Suprapubic skin (tissue), 4 donors: ENCODE results near the gene RAP1GDS1. TPM values are rescaled to one million over a fixed set of nuclear protein-coding genes. Genes with fewer than 3 reads are reported as not detected.

Source experiments
- DNase-seq, 2 donors: peaks; one replicate each; pipeline ENCODE4 v3.0.0-alpha.2; 2019; ENCODE audit warnings: low spot score in 2 of 2
- H3K27ac ChIP-seq: fragments of 200-600 bp; sonication (generic); one replicate; pipeline ENCODE4 v1.5.1; 2019
- H3K27me3 ChIP-seq: fragments of 200-600 bp; sonication (generic); one replicate; pipeline ENCODE4 v1.5.1; 2019
- H3K36me3 ChIP-seq: fragments of 200-600 bp; sonication (generic); one replicate; pipeline ENCODE4 v1.5.1; 2019
- H3K4me1 ChIP-seq: fragments of 200-600 bp; sonication (generic); one replicate; pipeline ENCODE4 v1.5.1; 2019
- H3K4me3 ChIP-seq: fragments of 200-600 bp; sonication (generic); one replicate; pipeline ENCODE4 v1.5.1; 2019; ENCODE audit warnings: mild to moderate bottlenecking
- H3K9me3 ChIP-seq: fragments of 200-600 bp; sonication (generic); one replicate; pipeline ENCODE4 v1.5.1; 2019
- CTCF ChIP-seq, 2 donors: fragments of 200-600 bp in 1 of 2; fragments of 450-650 bp in 1 of 2; sonication (generic) in 1 of 2; IDR thresholded peaks; one replicate each; pipeline ENCODE4 v1.5.1; 2016 to 2019; ENCODE audit warnings: antibody characterized with exemption in 2 of 2, mild to moderate bottlenecking in 1 of 2, moderate library complexity in 1 of 2
- EP300 ChIP-seq: sonication (generic); formaldehyde crosslinking; IDR thresholded peaks from one replicate; pipeline ENCODE4 v1.6.1; 2017; ENCODE audit warnings: antibody characterized with exemption
- POLR2A ChIP-seq, 2 donors: fragments of 450-650 bp; IDR thresholded peaks; one replicate each; pipeline ENCODE4 v1.6.1; 2017; ENCODE audit warnings: antibody characterized with exemption in 2 of 2, mild to moderate bottlenecking in 2 of 2, moderate library complexity in 2 of 2
- POLR2AphosphoS5 ChIP-seq, 3 donors: sonication (generic); formaldehyde crosslinking; IDR thresholded peaks; one replicate each; pipeline ENCODE4 v1.6.1; 2017; ENCODE audit warnings: antibody characterized with exemption in 3 of 3
- WGBS: methylation state at CpG from one replicate; pipeline ENCODE4 v1.1.5; 2018; 5-methylcytosine and 5-hydroxymethylcytosine counted together
- total RNA-seq, 4 donors: library from RNA; depleted of rRNA; stranded (reverse); fragments of >200 nt; gene quantifications; one replicate each; pipeline ENCODE4 v1.1.0, GENCODE V29; 2016

Gene RAP1GDS1
- total RNA-seq, 4 donors from 2014 or later: 17.8 to 28.6 (median 27.1) TPM

DNA sequence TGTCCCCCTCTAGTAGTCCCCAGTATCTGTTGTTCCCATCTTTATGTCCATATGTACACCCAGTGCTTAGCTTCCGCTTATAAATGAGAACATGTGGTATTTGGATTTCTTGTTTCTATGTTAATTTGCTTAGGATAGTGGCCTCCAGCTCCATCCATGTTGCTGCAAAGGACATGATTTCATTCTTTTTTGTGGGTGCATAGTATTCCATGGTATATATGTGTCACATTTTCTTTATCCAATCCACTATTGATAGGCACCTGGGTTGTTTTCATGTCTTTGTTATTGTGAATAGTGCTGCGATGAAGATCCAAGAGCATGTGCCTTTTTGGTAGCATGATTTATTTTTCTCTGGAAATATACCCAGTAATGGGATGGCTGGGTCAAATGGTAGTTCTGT lies 6.3 kb downstream of the RAP1GDS1 start:
- no peak for DNase-seq

GRCh38 chr4:98275145-98275544 lies 14.0 kb downstream of the RAP1GDS1 start:
- WGBS: 92% methylated on average over 2 of the region's 2 CpGs
- TF ChIP-seq EP300: no peak
- no peak for TF ChIP-seq CTCF (IDR thresholded peaks at IDR 0.05)
- TF ChIP-seq POLR2A (IDR thresholded peaks at IDR 0.05): no peak
- no peak for TF ChIP-seq POLR2AphosphoS5 (IDR thresholded peaks at IDR 0.05)
- H3K27me3 ChIP-seq: no peaks in the 10 kb centered on the region
- no peak overlapping the region for H3K4me3 ChIP-seq
- H3K9me3 ChIP-seq: peaks cover 4% of the 10 kb centered on the region
- H3K27ac ChIP-seq: no peak overlapping the region
- H3K36me3 ChIP-seq: no peaks in the 10 kb centered on the region
- H3K4me1 ChIP-seq: no peaks in the 10 kb centered on the region
- DNase-seq: no peak

More for the DNA sequence above, 6.3 kb downstream of the RAP1GDS1 start:
- no peak overlapping the region for H3K4me3 ChIP-seq
- H3K27ac ChIP-seq: no peak overlapping the region
- WGBS: 97% methylated on average over 2 of the region's 2 CpGs
- TF ChIP-seq CTCF (IDR thresholded peaks at IDR 0.05) (no peak), POLR2A (IDR thresholded peaks at IDR 0.05) (no peak), POLR2AphosphoS5 (IDR thresholded peaks at IDR 0.05) (no peak), EP300 (no peak)
- peaks cover under 1% of the 10 kb centered on the region for H3K9me3 ChIP-seq
- H3K4me1 ChIP-seq: peaks cover 4% of the 10 kb centered on the region
- H3K27me3 ChIP-seq: no peaks in the 10 kb centered on the region
- H3K36me3 ChIP-seq: no peaks in the 10 kb centered on the region

DNA sequence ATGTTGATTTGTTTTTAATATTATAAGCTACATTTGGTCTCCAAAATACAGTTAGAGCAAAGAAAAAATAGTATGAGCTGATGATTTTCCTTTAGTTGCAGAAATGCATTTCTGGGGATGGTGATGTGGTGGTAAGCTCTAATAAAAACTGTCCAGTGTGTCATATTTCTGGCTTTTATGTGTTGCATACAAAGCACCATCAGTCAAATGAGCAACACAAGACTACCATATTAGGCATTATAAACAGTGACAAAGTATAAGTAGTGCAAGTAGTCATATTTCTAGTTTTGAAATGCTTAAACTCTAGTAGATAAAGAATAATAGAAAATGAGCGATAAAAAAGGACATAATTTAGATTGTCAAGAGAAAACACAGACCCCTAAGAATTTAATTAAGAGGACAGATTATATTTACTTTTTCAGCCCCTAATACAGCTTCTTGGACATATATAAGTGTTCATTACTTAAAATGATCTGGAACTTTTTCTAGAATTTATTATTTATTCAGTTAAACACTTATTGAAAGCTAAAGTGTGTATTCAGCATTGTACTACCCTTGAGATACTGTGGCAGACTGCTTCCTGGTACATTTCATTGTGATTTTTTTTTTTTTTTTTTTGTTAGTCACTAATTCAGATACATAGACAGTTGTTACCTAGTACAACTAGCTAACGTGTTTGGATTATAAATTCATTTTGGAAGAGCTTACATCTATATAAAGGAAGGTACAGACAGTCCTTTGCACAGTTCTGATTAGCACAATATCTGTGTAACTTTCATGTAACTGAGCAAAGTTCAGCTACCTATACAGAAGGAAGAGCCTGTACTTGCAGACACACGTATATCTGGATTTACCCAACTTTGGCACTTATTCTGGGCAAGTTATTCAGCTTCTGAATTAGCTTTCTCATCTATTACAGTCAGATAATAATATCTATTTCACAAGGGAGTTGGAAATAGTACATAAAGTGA lies 22.3 kb downstream of the RAP1GDS1 start:
- 69% methylated on average over 3 of the region's 3 CpGs for WGBS
- no peak for TF ChIP-seq POLR2AphosphoS5 (IDR thresholded peaks at IDR 0.05)
- TF ChIP-seq CTCF (IDR thresholded peaks at IDR 0.05): no peak

DNA sequence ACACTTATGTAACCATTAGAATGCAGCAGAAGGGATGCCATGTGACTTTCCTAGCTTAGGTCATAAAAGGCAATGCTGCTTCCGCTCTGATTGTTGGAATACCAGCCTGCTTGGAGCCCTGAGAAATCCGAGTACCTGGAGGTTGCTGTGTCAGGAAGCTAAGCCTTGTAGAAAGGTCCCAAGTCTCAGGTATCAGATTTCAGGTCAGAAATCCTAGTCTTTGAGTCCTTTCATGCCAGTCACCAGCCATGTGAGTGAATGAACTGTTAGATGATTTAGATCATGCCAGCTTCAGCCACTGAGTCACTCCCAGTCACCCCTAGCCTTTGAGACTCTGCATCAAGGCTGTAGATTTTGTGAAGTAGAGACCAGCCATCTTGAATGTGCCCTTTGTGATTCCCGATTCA lies 23.5 kb downstream of the RAP1GDS1 start:
- Histone ChIP-seq H3K4me3 (no peak overlapping the region), H3K9me3 (no peaks in the 10 kb centered on the region), H3K27ac (no peak overlapping the region), H3K36me3 (no peaks in the 10 kb centered on the region), H3K27me3 (no peaks in the 10 kb centered on the region), H3K4me1 (no peaks in the 10 kb centered on the region)
- DNase-seq: no peak
- TF ChIP-seq POLR2AphosphoS5 (IDR thresholded peaks at IDR 0.05): no peak
- TF ChIP-seq CTCF (IDR thresholded peaks at IDR 0.05): no peak
- TF ChIP-seq EP300: no peak
- TF ChIP-seq POLR2A (IDR thresholded peaks at IDR 0.05): no peak
- 86% methylated on average over 3 of the region's 3 CpGs for WGBS

More for the DNA sequence above, 22.3 kb downstream of the RAP1GDS1 start:
- H3K4me1 ChIP-seq: no peaks in the 10 kb centered on the region
- no peaks in the 10 kb centered on the region for H3K36me3 ChIP-seq
- H3K27me3 ChIP-seq: no peaks in the 10 kb centered on the region
- no peak overlapping the region for H3K4me3 ChIP-seq
- no peaks in the 10 kb centered on the region for H3K9me3 ChIP-seq
- DNase-seq: no peak
- no peak overlapping the region for H3K27ac ChIP-seq

- no peak for TF ChIP-seq POLR2A (IDR thresholded peaks at IDR 0.05)
- no peak for TF ChIP-seq CTCF (IDR thresholded peaks at IDR 0.05)
- no peak for TF ChIP-seq EP300
- no peak for TF ChIP-seq POLR2AphosphoS5 (IDR thresholded peaks at IDR 0.05)
- no peaks in the 10 kb centered on the region for H3K9me3 ChIP-seq
- H3K36me3 ChIP-seq: no peaks in the 10 kb centered on the region
- H3K27me3 ChIP-seq: no peaks in the 10 kb centered on the region
- H3K4me1 ChIP-seq: no peaks in the 10 kb centered on the region
- no peak overlapping the region for H3K4me3 ChIP-seq
- DNase-seq: no peak
- 96% methylated on average over 3 of the region's 3 CpGs for WGBS
- H3K27ac ChIP-seq: no peak overlapping the region
Observed at GRCh38 chr4:98285676-98286075, 24.5 kb downstream of the RAP1GDS1 start.
